GM19238 (cell line): ENCODE measurements around the gene PPP1R37.

Experiments used
- DNase-seq: peaks from one replicate; pipeline ENCODE4 v3.0.0; 2011; ENCODE audit warnings: low spot score; ENCODE audit not compliant: insufficient read length

Gene PPP1R37

GRCh38 chr19:45136507-45137178 lies 43.7 kb downstream of the PPP1R37 start:
- DNase-seq = peak; percentile 72

DNA sequence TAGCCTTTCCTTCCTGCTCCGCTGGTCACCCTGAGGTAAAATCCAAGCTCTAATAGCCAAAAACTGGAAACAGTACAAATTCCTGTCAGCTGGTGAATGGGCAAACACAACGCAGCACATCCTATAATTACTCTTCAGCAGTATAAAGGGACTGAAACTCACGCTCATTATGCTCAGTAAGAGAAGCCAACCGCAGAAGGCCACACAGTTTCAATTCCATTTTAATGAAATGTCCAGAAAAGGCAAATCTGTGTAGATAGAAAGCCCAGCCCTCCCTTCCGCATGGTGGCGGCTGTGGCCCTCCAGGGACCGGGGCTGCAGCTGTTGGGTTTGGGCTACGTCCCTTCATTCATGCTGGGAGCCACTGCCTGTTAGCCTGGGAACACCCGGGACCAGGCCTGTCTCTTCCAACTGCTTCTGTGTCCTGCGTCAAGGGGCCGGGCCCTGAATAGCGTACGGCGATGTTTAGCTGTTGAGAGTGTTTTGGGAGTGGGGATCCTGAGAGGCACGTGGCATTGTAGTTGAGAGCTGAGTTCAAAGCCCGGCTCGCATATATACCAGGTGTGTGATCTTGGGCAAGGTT lies 44.3 kb downstream of the PPP1R37 start:
- DNase-seq = peak; percentile 92

- DNase-seq = no peak
Observed at GRCh38 chr19:45138303-45138751, 45.3 kb downstream of the PPP1R37 start.

- no peak for DNase-seq
Observed at GRCh38 chr19:45139286-45140143, 46.5 kb downstream of the PPP1R37 start.

- no peak for DNase-seq
Observed at GRCh38 chr19:45140144-45140503, 47.1 kb downstream of the PPP1R37 start.

DNA sequence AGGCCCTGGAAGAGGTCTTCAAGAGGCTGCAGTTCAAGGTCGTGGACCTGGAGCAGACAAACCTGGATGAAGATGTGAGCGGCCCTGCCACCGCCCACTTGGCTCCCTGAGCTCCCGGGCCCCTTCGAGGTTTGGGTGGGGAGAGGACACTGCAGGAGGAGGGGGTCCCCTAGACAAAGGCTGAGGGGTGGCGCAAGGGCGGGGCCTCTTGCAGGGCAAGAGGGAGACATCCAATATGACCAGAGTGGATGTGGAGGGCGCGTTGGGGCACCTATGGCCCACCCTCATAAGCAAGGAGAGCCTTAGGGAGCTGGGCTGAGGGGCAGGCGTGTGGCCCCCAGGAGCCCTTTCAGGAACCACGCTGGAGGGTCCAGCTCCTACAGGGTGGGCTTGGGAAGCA lies 47.6 kb downstream of the PPP1R37 start:
- DNase-seq = no peak

- no peak for DNase-seq
Observed at GRCh38 chr19:45141203-45141900, 48.4 kb downstream of the PPP1R37 start.

GRCh38 chr19:45142016-45142725 lies 49.2 kb downstream of the PPP1R37 start:
- no peak for DNase-seq

- DNase-seq = no peak
Observed at GRCh38 chr19:45142726-45143110, 49.7 kb downstream of the PPP1R37 start.

GRCh38 chr19:45144431-45145269 lies 51.7 kb downstream of the PPP1R37 start:
- DNase-seq = no peak

DNA sequence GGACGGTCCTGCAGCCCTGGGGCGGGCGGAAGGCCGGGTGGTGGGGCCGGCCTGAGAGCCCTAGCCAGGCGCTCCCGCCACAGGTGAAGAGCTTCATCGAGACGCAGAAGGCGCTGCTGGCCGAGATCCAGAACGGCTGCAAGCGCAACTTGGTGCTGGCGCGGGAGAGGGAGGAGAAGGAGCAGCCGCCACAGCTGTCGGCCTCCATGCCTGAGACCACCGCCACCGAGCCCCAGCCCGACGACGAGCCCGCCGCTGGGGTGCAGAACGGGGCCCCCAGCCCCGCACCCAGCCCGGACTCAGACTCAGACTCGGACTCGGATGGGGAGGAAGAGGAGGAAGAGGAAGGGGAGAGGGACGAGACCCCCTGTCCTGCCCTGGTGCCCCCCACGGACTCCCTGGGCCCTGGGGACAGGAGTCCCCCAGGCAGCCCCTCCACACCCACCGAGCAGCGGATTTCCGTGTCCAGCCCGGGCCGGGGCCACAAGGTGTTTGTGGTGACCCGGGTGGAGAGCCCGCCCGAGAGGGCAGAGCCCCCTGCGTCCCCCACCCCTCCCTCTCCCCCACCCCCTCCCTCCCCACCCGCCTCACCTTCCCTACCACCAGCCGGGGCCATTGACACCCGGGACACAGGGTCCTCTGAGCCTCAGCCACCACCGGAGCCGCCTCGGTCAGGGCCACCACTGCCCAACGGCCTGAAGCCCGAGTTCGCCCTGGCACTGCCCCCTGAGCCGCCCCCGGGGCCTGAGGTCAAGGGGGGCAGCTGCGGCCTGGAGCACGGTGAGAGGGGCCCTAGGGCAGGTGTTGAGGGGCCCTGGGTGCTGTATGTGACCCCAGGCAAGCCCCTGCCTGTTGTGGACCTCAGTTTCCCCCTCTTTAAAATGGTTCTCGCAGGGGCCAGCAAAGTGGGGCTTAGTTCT lies 52.6 kb downstream of the PPP1R37 start:
- DNase-seq = no peak

- DNase-seq = no peak
Observed at GRCh38 chr19:45146251-45146650, 53.3 kb downstream of the PPP1R37 start.

DNA sequence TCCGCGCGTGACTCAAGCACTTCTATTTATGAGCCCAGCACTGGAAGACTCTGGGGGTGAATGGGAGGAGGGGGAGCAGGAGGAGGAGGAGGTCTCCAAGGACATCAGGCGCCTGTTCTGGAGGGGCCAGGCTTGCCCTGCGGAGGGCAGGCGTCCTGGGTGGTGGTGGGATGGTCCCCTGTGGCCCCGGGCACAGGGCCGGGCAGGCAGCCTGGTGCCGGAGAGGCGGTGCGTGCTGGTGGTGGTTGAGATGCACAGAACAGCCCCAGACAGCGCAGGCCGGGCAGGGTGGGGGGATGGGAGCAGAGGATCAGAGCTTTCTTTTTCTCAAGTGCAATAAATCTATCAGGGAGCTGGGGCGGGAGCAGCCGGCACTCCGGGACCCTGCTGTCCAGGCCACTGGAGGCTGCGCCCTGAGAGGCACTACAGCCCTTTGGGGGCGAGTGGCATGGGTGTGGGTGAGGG lies 53.8 kb downstream of the PPP1R37 start:
- DNase-seq = no peak

GRCh38 chr19:45147835-45148676 lies 55.1 kb downstream of the PPP1R37 start:
- DNase-seq = no peak

GRCh38 chr19:45149129-45149528 lies 56.1 kb downstream of the PPP1R37 start:
- DNase-seq = no peak

- DNase-seq = no peak
Observed at GRCh38 chr19:45150180-45150579, 57.2 kb downstream of the PPP1R37 start.

GRCh38 chr19:45150751-45151281 lies 57.8 kb downstream of the PPP1R37 start:
- DNase-seq = no peak

DNA sequence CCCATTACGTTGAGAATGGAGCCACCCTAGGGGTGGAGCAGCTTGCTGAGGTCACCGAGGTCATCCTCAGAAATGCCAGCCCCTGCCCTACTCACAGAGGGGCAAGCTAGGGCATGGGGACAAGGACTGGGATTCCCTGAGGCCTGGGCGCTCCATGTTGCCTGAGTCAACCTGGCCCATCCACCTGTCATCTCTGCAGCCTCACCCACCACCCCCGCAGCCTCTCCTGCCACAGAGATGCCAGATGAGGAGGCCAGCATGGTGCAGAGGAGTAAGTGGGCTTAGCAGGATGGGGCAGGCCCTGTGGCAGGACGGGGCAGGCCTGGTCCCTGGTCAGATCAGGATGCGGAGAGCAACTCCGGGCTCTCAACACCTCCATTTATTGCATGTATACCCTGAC lies 58.3 kb downstream of the PPP1R37 start:
- no peak for DNase-seq
